D721Med (cell line): Measurements from ENCODE around the gene HMGA1.
A peak's percentile ranks its signal among the peaks of the same experiment; 100 is the strongest.

Source experiments
- DNase-seq: peaks from one replicate; pipeline ENCODE4 v3.0.0; 2011; ENCODE audit warnings: low spot score; ENCODE audit not compliant: insufficient read length
- FAIRE-seq: peaks from 2 replicates; lab custom pipeline; 2011; peaks lifted over from hg19 to GRCh38; lab: Jason Lieb, UNC
- CTCF ChIP-seq: IDR thresholded peaks from 2 replicates; pipeline ENCODE4 v1.5.1; 2012; ENCODE audit warnings: mild to moderate bottlenecking, control low read depth; ENCODE audit not compliant: insufficient read depth; ENCODE audit errors: missing control alignments

The HMGA1 gene

GRCh38 chr6:34274129-34274528 lies 37.5 kb downstream of the HMGA1 start:
- DNase-seq, result no peak
- FAIRE-seq, result no peak
- TF ChIP-seq CTCF, result no peak

- peak; percentile 26 for DNase-seq
- FAIRE-seq, result no peak
- TF ChIP-seq CTCF, result no peak
These were observed 38.6 kb downstream of the HMGA1 start for GRCh38 chr6:34275128-34275804.

GRCh38 chr6:34276191-34276590 lies 39.5 kb downstream of the HMGA1 start:
- no peak for DNase-seq
- TF ChIP-seq CTCF, result no peak
- FAIRE-seq, result no peak

- TF ChIP-seq CTCF, result no peak
- no peak for DNase-seq
- no peak for FAIRE-seq
These were observed 40.4 kb downstream of the HMGA1 start for GRCh38 chr6:34276881-34277762.

GRCh38 chr6:34277763-34278112 lies 41.1 kb downstream of the HMGA1 start:
- no peak for FAIRE-seq
- DNase-seq, result no peak
- TF ChIP-seq CTCF, result no peak

- no peak for DNase-seq
- FAIRE-seq, result no peak
- TF ChIP-seq CTCF, result no peak
These were observed 42.2 kb downstream of the HMGA1 start for GRCh38 chr6:34278833-34279232.

GRCh38 chr6:34280216-34280615 lies 43.5 kb downstream of the HMGA1 start:
- FAIRE-seq (no peak), DNase-seq (no peak)
- no peak for TF ChIP-seq CTCF
